Osteoblast (primary cell): Measurements from ENCODE around the gene GALR1. TPM values are rescaled to one million over a fixed set of nuclear protein-coding genes. Genes with fewer than 3 reads are reported as not detected.

Source experiments
- DNase-seq: peaks from one replicate; pipeline ENCODE4 v3.0.0; 2011; ENCODE audit warnings: low spot score, mixed read lengths; ENCODE audit not compliant: insufficient read length; ENCODE audit errors: missing footprints
- H2AFZ ChIP-seq: 2 replicates; pipeline ENCODE4 v1.6.0; 2011; ENCODE audit warnings: mild to moderate bottlenecking, low read length
- H3K27ac ChIP-seq: 2 replicates; pipeline ENCODE4 v1.5.1; 2011; ENCODE audit warnings: mild to moderate bottlenecking, low read depth, low read length, moderate library complexity
- H3K27me3 ChIP-seq: 2 replicates; pipeline ENCODE4 v1.6.0; 2012; ENCODE audit warnings: mild to moderate bottlenecking, control low read depth, inconsistent platforms, low read length, moderate library complexity; ENCODE audit not compliant: insufficient read depth
- H3K36me3 ChIP-seq: 2 replicates; pipeline ENCODE4 v1.5.1; 2011; ENCODE audit warnings: mild to moderate bottlenecking, low read length, control low read depth, moderate library complexity; ENCODE audit not compliant: insufficient read depth
- H3K4me1 ChIP-seq: 2 replicates; pipeline ENCODE4 v1.5.1; 2011; ENCODE audit warnings: mild to moderate bottlenecking, low read length, control low read depth, moderate library complexity; ENCODE audit not compliant: insufficient read depth
- H3K4me2 ChIP-seq: 2 replicates; pipeline ENCODE4 v1.6.0; 2011; ENCODE audit warnings: mild to moderate bottlenecking, low read length; ENCODE audit not compliant: insufficient read depth
- H3K4me3 ChIP-seq: fragments of 200-600 bp; sonication (generic); 3 replicates; pipeline ENCODE4 v1.5.1; 2012; ENCODE audit warnings: mild to moderate bottlenecking, low read length, inconsistent platforms; ENCODE audit not compliant: insufficient read depth
- H3K79me2 ChIP-seq: 2 replicates; pipeline ENCODE4 v1.6.0; 2012; ENCODE audit warnings: mild to moderate bottlenecking, low read length, control low read depth, inconsistent platforms; ENCODE audit not compliant: insufficient read depth
- H3K9me3 ChIP-seq: 2 replicates; pipeline ENCODE4 v1.5.1; 2011; ENCODE audit warnings: low read depth, low read length, control low read depth
- H4K20me1 ChIP-seq: 2 replicates; pipeline ENCODE4 v1.6.0; 2012; ENCODE audit warnings: mild to moderate bottlenecking, low read length, control low read depth; ENCODE audit not compliant: insufficient read depth
- total RNA-seq: library from RNA; depleted of rRNA; stranded (reverse); fragments of >200 nt; gene quantifications from 2 replicates; pipeline ENCODE4 v1.2.3, GENCODE V29; 2012
- TF ChIP-seq, protein P1 (sequence below): IDR thresholded peaks from 2 replicates; pipeline ENCODE4 v1.5.1; 2011; ENCODE audit warnings: mild to moderate bottlenecking, low read depth, low read length, moderate library complexity; ENCODE audit errors: extremely low read depth

The GALR1 gene
- total RNA-seq, 1 donor: not detected

DNA sequence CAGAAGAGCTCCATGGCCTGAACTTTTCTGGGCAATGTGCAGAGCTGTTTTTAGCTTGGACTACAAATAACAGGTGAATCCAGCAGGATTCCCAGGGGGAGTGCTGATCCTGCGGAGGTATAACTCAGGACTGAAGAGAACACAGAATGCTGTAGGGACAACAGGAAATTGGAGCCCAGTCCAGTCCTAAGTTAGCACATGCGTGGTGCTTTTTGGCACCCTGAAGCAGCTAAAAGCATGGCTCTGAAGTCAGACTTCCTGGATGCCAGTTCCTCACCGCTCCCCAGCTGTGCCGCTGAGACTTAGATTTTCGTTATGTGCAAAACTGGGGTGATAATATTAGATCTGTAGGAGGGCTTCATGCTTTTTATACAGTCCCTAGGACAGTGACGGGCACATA lies 58.6 kb downstream of the GALR1 start:
- Histone ChIP-seq H3K27me3 (no peaks in the 10 kb centered on the region), H3K27ac (no peak overlapping the region), H3K36me3 (no peaks in the 10 kb centered on the region), H3K4me2 (no peak overlapping the region), H3K4me1 (no peaks in the 10 kb centered on the region), H3K9me3 (no peaks in the 10 kb centered on the region), H4K20me1 (no peaks in the 10 kb centered on the region), H3K4me3 (no peak overlapping the region), H3K79me2 (no peaks in the 10 kb centered on the region), H2AFZ (no peak overlapping the region)
- TF ChIP-seq, protein P1, sequence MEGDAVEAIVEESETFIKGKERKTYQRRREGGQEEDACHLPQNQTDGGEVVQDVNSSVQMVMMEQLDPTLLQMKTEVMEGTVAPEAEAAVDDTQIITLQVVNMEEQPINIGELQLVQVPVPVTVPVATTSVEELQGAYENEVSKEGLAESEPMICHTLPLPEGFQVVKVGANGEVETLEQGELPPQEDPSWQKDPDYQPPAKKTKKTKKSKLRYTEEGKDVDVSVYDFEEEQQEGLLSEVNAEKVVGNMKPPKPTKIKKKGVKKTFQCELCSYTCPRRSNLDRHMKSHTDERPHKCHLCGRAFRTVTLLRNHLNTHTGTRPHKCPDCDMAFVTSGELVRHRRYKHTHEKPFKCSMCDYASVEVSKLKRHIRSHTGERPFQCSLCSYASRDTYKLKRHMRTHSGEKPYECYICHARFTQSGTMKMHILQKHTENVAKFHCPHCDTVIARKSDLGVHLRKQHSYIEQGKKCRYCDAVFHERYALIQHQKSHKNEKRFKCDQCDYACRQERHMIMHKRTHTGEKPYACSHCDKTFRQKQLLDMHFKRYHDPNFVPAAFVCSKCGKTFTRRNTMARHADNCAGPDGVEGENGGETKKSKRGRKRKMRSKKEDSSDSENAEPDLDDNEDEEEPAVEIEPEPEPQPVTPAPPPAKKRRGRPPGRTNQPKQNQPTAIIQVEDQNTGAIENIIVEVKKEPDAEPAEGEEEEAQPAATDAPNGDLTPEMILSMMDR: no peak
- DNase-seq: no peak

DNA sequence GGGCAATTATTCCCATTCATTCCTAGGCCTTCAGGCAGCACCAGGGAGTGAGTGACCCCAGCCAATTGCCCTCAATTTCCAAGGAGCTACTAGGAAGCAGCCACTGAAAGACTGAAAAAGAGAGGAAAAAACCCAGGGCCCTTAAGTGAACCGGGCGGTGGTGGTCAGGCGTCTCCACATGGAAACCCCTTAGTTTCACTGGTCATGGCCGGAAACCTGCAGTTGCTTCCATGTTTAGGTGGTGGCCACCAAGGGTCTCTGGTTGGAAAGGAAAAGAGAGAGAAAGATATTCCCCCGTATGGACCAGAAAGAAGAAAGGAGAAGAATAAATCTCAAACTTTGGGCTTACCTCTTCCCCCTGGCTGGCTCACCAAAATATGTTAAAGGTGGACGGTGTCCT lies 64.9 kb downstream of the GALR1 start:
- Histone ChIP-seq H2AFZ (no peak overlapping the region), H3K4me3 (no peak overlapping the region), H3K4me2 (no peak overlapping the region), H3K79me2 (no peaks in the 10 kb centered on the region), H4K20me1 (no peaks in the 10 kb centered on the region), H3K9me3 (no peaks in the 10 kb centered on the region), H3K27ac (no peak overlapping the region), H3K4me1 (no peaks in the 10 kb centered on the region), H3K36me3 (no peaks in the 10 kb centered on the region), H3K27me3 (no peaks in the 10 kb centered on the region)
- DNase-seq: no peak
- TF ChIP-seq, protein P1: no peak

DNA sequence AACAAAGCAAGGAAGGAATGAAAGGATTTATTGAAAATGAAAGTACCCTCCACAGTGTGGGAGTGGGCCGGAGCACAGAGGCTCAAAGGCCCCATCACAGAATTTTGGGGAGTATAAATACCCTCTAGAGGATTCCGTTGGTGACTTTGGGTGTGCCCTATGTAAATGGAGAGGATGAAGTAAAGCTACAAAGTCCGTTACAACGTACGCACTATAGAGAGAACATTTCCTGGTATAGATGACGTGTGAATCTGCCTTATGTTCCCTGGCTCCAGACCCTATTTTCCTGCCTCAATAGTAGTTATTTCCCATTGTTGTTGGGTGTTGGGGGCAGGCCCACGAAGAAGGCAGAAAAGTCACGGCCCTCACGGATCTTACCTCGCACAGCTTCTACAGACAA lies 65.3 kb downstream of the GALR1 start:
- Histone ChIP-seq H3K9me3 (no peaks in the 10 kb centered on the region), H3K4me3 (no peak overlapping the region), H4K20me1 (no peaks in the 10 kb centered on the region), H3K36me3 (no peaks in the 10 kb centered on the region), H3K4me2 (no peak overlapping the region), H3K79me2 (no peaks in the 10 kb centered on the region), H3K27ac (no peak overlapping the region), H3K27me3 (no peaks in the 10 kb centered on the region), H2AFZ (no peak overlapping the region), H3K4me1 (no peaks in the 10 kb centered on the region)
- DNase-seq: no peak
- TF ChIP-seq, protein P1: no peak

DNA sequence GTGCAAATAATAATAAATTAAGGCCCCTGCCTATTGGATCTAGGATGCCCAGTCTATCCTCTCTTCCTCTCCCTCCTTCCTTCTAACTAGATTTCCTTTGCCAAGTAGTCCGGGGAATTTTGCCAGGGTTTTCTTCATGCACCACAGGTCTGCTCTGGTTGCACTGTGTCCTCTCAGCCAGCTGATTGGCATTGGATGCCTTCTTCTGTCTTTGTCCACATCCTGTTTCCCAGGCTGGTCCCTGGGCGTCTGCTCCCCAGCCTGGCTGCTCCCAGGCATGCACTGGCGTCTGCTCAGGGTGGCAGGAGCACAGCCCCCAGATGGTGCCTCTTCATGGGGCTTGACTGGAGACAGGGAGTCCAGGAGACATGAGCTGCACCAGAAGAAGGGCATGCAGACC lies 66.4 kb downstream of the GALR1 start:
- Histone ChIP-seq H3K79me2 (no peaks in the 10 kb centered on the region), H3K9me3 (no peaks in the 10 kb centered on the region), H2AFZ (no peak overlapping the region), H3K4me1 (no peaks in the 10 kb centered on the region), H4K20me1 (no peaks in the 10 kb centered on the region), H3K4me3 (no peak overlapping the region), H3K4me2 (no peak overlapping the region), H3K36me3 (no peaks in the 10 kb centered on the region), H3K27me3 (no peaks in the 10 kb centered on the region), H3K27ac (no peak overlapping the region)
- TF ChIP-seq, protein P1: no peak
- DNase-seq: no peak
